Natural killer cell treated with Interleukin-12 subunit alpha and Interleukin-12 subunit beta and Interleukin-15 and Interleukin-18, amount 100 ng/mL, for 72 hours (primary cell): ENCODE measurements around the gene KBTBD7. TPM values are rescaled to one million over a fixed set of nuclear protein-coding genes. Genes with fewer than 3 reads are reported as not detected.

Experiments
- ATAC-seq, 2 donors: fragments of 150-1000 bp; cut with Tn5 transposase in 1 of 2; sonication (Bioruptor Pico), chemical (Tn5 transposase) in 1 of 2; 2 replicates each; pipeline ENCODE4 v1.10.0; 2021
- DNase-seq: peaks from one replicate; pipeline ENCODE4 v3.0.0; 2022; ENCODE audit warnings: low spot score
- H3K27ac Mint-ChIP-seq, 2 donors: 1 replicate in 1 of 2; 2 replicates in 1 of 2; pipeline ENCODE4 v1.8.0; 2022; ENCODE audit warnings: mixed read lengths in 2 of 2, mild to moderate bottlenecking in 1 of 2, moderate library complexity in 1 of 2
- H3K27me3 Mint-ChIP-seq, 2 donors: 1 replicate in 1 of 2; 2 replicates in 1 of 2; pipeline ENCODE4 v1.8.0; 2022; ENCODE audit warnings: mixed read lengths in 2 of 2
- H3K36me3 Mint-ChIP-seq: one replicate; pipeline ENCODE4 v1.8.0; 2022; ENCODE audit warnings: mixed read lengths
- H3K4me1 Mint-ChIP-seq, 2 donors: 1 replicate in 1 of 2; 2 replicates in 1 of 2; pipeline ENCODE4 v1.8.0; 2022; ENCODE audit warnings: low read depth in 2 of 2, mixed read lengths in 2 of 2, mild to moderate bottlenecking in 1 of 2
- H3K4me3 Mint-ChIP-seq: one replicate; pipeline ENCODE4 v1.8.0; 2022; ENCODE audit warnings: mixed read lengths
- H3K9me3 Mint-ChIP-seq: 2 replicates; pipeline ENCODE4 v1.8.0; 2022; ENCODE audit warnings: mixed read lengths
- total RNA-seq, 2 donors: library from RNA; stranded (reverse); gene quantifications; one replicate each; pipeline ENCODE4 v1.2.3, GENCODE V29; 2022

KBTBD7 gene, protein sequence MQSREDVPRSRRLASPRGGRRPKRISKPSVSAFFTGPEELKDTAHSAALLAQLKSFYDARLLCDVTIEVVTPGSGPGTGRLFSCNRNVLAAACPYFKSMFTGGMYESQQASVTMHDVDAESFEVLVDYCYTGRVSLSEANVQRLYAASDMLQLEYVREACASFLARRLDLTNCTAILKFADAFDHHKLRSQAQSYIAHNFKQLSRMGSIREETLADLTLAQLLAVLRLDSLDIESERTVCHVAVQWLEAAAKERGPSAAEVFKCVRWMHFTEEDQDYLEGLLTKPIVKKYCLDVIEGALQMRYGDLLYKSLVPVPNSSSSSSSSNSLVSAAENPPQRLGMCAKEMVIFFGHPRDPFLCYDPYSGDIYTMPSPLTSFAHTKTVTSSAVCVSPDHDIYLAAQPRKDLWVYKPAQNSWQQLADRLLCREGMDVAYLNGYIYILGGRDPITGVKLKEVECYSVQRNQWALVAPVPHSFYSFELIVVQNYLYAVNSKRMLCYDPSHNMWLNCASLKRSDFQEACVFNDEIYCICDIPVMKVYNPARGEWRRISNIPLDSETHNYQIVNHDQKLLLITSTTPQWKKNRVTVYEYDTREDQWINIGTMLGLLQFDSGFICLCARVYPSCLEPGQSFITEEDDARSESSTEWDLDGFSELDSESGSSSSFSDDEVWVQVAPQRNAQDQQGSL
- 1 to 10 TPM; 4.1 to 5.3 TPM for total RNA-seq

DNA sequence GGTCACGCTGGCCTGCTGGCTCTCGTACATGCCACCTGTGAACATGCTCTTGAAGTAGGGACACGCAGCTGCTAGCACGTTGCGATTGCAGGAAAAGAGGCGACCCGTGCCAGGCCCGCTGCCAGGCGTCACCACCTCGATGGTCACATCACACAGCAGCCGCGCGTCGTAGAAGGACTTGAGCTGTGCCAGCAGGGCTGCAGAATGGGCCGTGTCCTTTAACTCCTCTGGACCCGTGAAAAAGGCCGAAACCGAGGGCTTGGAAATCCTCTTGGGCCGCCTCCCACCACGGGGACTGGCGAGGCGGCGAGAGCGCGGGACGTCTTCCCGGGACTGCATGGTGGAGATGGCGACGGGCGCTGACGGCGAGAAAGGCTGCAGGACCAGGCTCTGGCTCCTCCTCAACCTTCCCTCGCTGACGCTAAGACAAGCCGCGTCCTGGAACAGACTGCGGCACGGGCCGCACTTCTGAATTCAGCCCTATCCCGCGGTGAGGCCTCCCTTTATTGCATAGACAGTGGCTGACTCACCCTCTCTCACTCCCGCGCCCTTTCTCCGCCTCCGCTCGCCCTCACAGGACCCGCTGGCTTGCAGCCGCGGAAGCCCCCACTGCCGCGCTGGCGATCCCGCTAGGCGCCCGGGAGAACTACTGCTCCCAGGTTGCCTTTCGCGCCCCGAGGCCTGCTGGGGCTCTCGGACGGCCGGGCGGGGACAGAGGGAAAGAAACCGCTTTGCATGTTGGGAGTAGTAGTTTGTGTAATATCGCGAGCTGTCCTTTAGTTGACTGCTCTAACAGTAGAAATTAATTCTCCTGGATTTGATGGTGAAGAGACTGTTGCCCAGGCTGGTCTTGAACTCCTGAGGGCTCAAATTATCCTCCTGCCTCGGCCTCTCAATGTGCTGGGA, at the start of gene KBTBD7:
Gene KBTBD7 (minus strand): TSS at position 651 of the 906 bp plus-strand sequence. CDS start 312 bp downstream, at position 339.
- Mint-ChIP-seq H3K36me3 (peaks cover 6% of the 10 kb centered on the region), H3K27ac (peak within 1 kb of the TSS; percentile 82 to 93), H3K27me3 (no peaks in the 10 kb centered on the region), H3K4me3 (peak within 1 kb of the TSS; percentile 95), H3K9me3 (no peaks in the 10 kb centered on the region), H3K4me1 (peaks cover 21 to 23% of the 10 kb centered on the region in 2 donors)
- DNase-seq (peak; percentile 98), ATAC-seq (peak; percentile 100)

DNA sequence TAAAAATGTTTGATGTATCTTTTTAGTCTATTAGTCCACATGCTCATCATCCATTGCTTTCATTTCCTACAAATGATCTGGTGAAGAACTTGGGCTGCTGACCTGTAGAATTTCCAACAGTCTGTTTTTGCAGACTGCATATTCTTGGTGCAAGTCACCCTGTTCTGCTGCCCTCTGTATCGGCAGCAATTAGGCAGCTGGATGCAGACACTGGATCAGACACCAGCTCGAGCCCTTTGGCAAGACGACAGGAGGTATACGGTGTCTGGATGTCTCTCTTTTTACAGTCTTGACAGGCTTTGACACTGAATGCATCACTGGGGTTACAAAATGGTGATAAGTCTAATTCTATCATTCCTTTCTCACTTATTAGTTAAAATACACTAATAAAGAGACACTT, 47.3 kb upstream of the KBTBD7 start:
- no peaks in the 10 kb centered on the region for H3K36me3 Mint-ChIP-seq
- H3K27me3 Mint-ChIP-seq: no peaks in the 10 kb centered on the region
- H3K4me3 Mint-ChIP-seq: no peak overlapping the region
- no peak overlapping the region for H3K27ac Mint-ChIP-seq
- H3K4me1 Mint-ChIP-seq: no peaks in the 10 kb centered on the region
- no peak for DNase-seq
- H3K9me3 Mint-ChIP-seq: no peaks in the 10 kb centered on the region
- ATAC-seq: no peak

DNA sequence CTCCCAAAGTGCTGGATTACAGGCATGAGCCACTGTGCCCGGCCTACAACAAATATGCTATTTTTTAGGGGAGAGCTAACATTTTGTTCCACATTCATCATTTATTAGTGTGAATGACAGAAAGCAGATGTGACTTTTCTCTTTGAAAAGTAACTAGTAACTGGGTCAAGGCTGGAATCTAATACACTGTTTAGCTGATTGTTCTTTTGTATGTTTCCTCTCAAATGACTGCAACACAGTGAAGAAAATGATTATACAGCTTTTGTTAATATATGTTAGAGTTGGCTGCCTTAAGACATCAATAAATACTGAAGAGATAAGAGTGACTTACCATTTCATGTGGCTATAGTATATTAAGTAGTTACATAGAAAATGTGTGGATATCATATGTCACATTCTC, 42.0 kb upstream of the KBTBD7 start:
- Mint-ChIP-seq H3K27ac (no peak overlapping the region), H3K4me1 (peaks cover 9 to 15% of the 10 kb centered on the region in 2 donors), H3K27me3 (no peaks in the 10 kb centered on the region), H3K4me3 (no peak overlapping the region), H3K9me3 (no peaks in the 10 kb centered on the region), H3K36me3 (peaks cover 6% of the 10 kb centered on the region)
- DNase-seq: no peak
- ATAC-seq: no peak

DNA sequence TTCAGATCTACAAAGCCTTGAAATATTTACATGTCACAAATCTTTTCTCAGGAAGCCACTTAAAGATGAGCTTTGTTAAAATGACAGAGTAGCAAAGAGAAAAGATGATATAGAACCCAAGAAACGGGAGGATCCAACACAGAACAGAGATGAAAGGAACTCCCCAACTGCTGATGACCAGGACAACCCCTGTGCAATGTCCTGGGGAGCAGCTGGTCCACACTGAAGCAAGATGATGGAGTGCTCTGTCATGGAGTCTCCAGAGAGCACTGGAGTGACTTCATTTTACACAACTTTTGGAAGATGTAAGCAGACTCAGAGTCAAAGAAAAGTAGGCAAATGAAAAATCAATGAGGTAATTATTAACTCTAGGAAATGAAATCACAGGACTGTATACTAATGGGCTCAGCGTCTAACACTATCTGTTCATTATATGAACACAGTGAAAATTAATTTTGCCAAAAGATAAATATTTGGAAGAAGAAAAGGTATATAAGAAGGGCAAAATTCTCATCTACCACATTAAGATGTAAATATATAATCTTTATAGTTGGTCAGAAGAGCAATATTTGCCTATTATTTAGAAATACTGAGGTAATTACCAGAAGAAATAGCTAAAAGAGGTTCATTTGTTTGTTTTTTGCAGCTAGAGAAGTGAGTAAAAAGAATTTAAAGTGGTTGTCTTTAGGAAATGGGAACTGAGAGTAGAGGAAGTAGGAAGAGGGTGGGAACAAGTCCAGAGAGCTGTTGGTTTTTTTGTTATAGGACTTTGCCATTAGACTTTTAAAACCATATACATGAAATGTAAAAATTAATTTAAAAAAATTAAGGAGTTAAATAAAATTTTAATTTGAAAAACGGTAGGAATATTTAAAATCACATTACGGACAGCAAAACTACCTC, 38.5 kb upstream of the KBTBD7 start:
- no peak for DNase-seq
- H3K4me3 Mint-ChIP-seq: no peak overlapping the region
- no peaks in the 10 kb centered on the region for H3K27me3 Mint-ChIP-seq
- peak overlapping the region in 1 of 2 donors; percentile 27 for H3K27ac Mint-ChIP-seq
- peaks cover 6% of the 10 kb centered on the region for H3K36me3 Mint-ChIP-seq
- H3K9me3 Mint-ChIP-seq: no peaks in the 10 kb centered on the region
- H3K4me1 Mint-ChIP-seq: peaks cover 9 to 15% of the 10 kb centered on the region in 2 donors
- no peak for ATAC-seq

DNA sequence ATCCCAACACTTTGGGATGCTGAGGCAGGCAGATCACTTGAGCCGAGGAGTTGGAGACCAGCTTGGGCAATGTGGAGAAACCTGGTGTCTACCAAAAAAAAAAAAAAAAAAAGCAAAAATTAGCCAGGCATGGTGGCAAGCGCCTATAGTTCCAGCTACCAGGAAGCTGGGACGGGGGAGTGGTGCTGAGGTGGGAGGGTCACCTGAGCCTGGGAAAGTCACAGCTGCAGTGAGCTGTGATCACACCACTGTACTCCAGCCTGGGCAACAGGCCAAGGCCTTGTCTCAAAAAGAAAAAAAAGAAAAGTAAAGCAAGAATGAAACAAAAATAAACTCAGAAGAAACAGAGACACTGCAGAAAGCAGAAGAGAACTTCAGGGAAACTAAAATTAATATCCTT, 37.4 kb upstream of the KBTBD7 start:
- ATAC-seq: no peak
- Mint-ChIP-seq H3K27ac (peak overlapping the region in 1 of 2 donors; percentile 27), H3K4me3 (no peak overlapping the region)

DNA sequence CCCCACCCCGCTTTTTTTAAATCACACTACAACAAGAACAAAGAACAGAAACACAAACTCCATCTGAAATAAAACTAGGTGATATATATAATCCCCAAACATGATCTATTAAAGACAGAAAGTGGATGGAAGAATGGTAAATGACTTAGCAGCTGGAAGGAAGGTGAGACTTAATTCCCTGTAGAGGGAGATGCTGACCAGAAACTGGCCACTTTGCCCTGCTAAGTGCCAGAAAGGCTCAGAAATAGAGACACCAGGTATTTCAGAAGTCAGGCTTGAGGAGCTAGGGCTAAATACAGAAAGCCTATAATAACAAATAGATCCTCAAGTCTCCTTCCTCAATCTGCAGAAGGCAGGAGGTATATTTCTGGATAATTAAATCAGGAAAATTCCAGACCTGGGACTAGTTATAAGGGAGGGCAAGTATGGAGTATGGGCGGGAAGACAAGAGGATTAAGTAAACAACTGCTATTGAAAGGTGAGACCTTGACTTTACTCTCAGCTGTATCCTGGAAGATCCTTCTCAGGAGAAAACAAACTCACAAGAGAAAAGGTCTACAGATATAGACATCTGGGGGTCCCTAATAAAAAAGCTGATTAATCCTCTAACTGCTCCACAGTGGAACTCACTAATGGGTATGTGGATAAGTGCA, 36.8 kb upstream of the KBTBD7 start:
- DNase-seq: no peak
- H3K9me3 Mint-ChIP-seq: no peaks in the 10 kb centered on the region
- H3K27me3 Mint-ChIP-seq: no peaks in the 10 kb centered on the region
- peaks cover 11% of the 10 kb centered on the region for H3K36me3 Mint-ChIP-seq
- H3K4me3 Mint-ChIP-seq: no peak overlapping the region
- no peak for ATAC-seq
- H3K27ac Mint-ChIP-seq: peak overlapping the region in 1 of 2 donors; percentile 27
- H3K4me1 Mint-ChIP-seq: peaks cover 9 to 15% of the 10 kb centered on the region in 2 donors

More for the DNA sequence above, 37.4 kb upstream of the KBTBD7 start:
- Mint-ChIP-seq H3K4me1 (peaks cover 9 to 15% of the 10 kb centered on the region in 2 donors), H3K9me3 (no peaks in the 10 kb centered on the region), H3K36me3 (peaks cover 6% of the 10 kb centered on the region), H3K27me3 (no peaks in the 10 kb centered on the region)
- no peak for DNase-seq

DNA sequence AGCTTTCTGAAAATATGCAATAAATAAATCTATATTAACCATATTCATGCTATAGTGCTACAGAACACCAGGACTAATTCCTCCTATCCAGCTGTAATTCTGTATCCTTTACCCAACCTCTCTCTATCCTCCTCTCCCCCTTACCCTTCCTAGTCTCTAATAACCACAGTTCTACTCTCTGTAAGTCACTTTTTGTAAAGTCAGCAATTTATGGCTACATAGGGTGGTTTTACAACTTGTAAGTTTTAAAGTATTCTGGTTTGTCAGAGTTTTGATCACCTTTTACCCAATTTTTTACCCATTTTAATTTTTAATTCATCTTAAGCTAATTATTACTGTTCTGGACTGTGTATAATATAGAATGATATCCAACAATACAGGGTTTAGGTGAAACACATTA, 35.0 kb upstream of the KBTBD7 start:
- Mint-ChIP-seq H3K4me3 (no peak overlapping the region), H3K36me3 (peaks cover 11% of the 10 kb centered on the region)
- no peak for ATAC-seq

DNA sequence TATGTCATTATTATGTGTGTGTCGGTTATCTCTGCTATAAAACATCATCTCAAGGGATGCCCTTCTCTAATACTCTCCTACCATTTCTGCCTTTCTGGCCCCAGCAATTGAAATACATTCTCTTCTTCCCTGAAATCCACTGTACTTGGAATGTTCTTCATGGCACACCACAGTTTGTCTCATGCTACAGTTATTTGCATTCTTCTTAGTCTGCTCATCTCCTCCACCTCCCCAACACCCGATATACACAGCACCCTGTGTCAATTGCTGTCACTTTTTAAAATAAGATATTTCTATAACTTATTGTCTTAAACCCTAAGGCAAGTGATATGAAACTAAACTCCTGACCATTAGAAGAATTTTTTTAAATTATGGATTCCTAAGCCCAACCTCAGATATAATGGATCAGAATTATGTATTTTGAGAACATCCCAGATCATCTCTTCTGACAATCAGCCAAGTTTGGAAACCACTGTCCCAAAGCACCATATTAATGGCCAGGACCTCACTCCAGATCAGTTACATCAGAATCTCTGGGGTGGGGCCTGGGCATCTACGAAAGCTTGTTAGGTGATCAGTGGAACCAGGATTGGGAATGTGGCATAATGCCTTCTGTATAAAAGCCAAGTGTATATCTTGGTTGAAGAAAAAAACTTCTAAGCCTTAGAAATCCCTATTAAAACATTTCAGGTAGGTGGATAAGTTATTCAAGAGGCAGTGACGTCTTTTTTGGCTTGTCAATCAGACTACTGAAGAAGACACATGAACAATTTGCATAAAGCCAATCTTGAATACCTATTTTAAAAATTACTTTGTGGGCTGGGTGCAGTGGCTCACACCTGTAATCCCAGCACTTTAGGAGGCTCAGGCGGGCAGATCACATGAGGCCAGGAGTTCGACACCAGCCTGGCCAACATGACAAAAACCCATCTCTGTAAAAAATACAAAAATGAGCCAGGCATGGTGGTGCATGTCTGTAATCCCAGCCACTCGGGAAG, 30.0 kb upstream of the KBTBD7 start:
- DNase-seq (no peak), ATAC-seq (no peak)
- Mint-ChIP-seq H3K27ac (no peak overlapping the region), H3K27me3 (no peaks in the 10 kb centered on the region), H3K4me1 (no peaks in the 10 kb centered on the region), H3K9me3 (no peaks in the 10 kb centered on the region), H3K4me3 (no peak overlapping the region), H3K36me3 (peaks cover 10% of the 10 kb centered on the region)

More for the DNA sequence above, 35.0 kb upstream of the KBTBD7 start:
- H3K27ac Mint-ChIP-seq: no peak overlapping the region
- H3K9me3 Mint-ChIP-seq: no peaks in the 10 kb centered on the region
- no peaks in the 10 kb centered on the region for H3K27me3 Mint-ChIP-seq
- DNase-seq: no peak
- peaks cover 9 to 15% of the 10 kb centered on the region in 2 donors for H3K4me1 Mint-ChIP-seq

DNA sequence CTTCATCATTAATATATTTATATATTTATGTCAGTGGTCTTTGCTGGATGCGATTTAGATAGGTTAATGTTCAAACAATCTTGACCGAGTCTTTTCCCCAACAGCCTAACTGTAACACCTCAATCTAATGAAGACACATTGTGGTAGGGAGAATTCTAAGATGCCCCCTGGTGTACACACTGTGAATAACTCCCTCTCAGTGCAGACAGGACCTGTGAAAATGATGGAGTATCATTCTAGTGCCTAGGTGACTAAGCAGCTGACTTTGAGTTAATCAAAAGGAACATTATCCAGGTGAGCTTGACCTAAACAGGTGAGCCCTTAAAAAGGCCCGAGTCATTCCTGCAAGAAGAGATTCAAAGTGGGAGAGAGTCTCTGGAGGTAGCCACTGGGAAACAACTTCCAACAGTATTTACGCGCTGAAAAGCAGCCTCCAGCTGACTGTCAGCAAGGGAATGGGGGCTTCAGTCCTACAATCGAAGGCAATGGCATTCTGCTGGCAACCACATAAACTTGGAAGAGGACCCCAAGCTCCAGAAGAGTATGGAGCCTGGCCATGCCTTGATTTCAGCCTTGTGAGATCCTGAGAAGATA, 28.0 kb upstream of the KBTBD7 start:
- Mint-ChIP-seq H3K9me3 (no peaks in the 10 kb centered on the region), H3K36me3 (peaks cover 10% of the 10 kb centered on the region), H3K4me3 (no peak overlapping the region), H3K27me3 (no peaks in the 10 kb centered on the region), H3K27ac (no peak overlapping the region), H3K4me1 (no peaks in the 10 kb centered on the region)
- ATAC-seq (peak; percentile 77 to 82), DNase-seq (no peak)

DNA sequence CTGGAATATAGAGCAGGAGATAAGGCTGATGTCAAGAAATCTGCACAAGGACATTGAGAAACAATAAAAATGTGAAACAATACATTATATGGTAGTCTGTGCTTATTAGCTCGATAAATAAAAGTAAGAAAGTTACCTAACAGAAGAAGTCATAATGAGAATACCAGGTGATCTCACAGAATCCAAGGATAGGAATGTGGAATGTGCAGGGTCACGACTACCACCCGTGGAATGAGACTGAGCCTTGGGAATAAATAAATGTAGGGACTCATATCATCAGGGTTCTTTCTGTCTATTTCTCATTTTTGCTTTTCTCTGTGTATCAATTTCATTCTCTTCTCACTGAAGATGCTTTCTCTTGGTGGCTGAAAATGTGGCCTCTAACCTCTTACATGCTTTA, 26.0 kb upstream of the KBTBD7 start:
- no peak for DNase-seq
- Mint-ChIP-seq H3K4me3 (no peak overlapping the region), H3K4me1 (no peaks in the 10 kb centered on the region), H3K27me3 (no peaks in the 10 kb centered on the region), H3K36me3 (peaks cover 6% of the 10 kb centered on the region), H3K9me3 (no peaks in the 10 kb centered on the region), H3K27ac (no peak overlapping the region)
- no peak for ATAC-seq

DNA sequence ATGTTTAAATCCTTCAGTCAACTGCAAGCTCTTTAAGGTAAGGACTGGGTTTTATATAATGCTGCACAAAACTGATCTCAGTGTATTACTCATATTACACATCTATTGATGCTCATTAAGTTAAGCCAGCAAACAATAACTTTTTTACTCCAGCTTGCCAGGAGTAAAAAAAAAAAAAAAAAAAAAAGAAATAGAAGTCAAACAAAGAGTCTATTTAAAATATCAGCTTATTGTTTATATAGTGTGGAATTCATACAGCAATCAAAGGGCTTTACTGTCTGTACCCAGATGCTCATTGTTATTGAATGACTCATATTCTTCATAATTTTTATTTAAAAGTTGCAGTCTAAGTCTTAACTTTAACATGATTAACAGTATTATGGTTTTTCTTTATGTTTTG, 21.8 kb upstream of the KBTBD7 start:
- ATAC-seq: no peak
- Mint-ChIP-seq H3K36me3 (peaks cover 13% of the 10 kb centered on the region), H3K4me1 (no peaks in the 10 kb centered on the region), H3K27ac (no peak overlapping the region), H3K4me3 (no peak overlapping the region), H3K27me3 (no peaks in the 10 kb centered on the region), H3K9me3 (no peaks in the 10 kb centered on the region)
- no peak for DNase-seq
